ENCODE data around the gene P2RY6. TPM values are rescaled to one million over a fixed set of nuclear protein-coding genes. Genes with fewer than 3 reads are reported as not detected.

P2RY6 gene
- polyA plus RNA-seq, 3 donors, result 0.81 to 1.1 (median 0.94) TPM

Other genes starting within 250 kb of the P2RY6 start
- 10 to 100 TPM; 43.7 to 49.7 (median 47.2) TPM for gene FCHSD2, start 130.0 kb upstream of the P2RY6 start, polyA plus RNA-seq (ENCODE audit: insufficient read length in 3 of 3)
- gene P2RY2, start 54.1 kb upstream of the P2RY6 start, polyA plus RNA-seq (ENCODE audit: insufficient read length in 3 of 3), result under 1 TPM; 0.58 to 0.81 (median 0.67) TPM
- gene ARHGEF17, start 35.9 kb downstream of the P2RY6 start, polyA plus RNA-seq (ENCODE audit: insufficient read length in 3 of 3), result 10 to 100 TPM; 70.2 to 73.5 (median 71.0) TPM
- 1 to 10 TPM; 2.1 to 2.7 (median 2.1) TPM for gene RELT, start 104.1 kb downstream of the P2RY6 start, polyA plus RNA-seq (ENCODE audit: insufficient read length in 3 of 3)